NB4 (cell line): Measurements from ENCODE around the gene SLC9A6.

ENCODE experiments used
- MYC ChIP-seq: IDR thresholded peaks from 2 replicates; pipeline ENCODE4 v1.6.1; 2011; ENCODE audit warnings: low read depth, low read length
- POLR2A ChIP-seq: IDR thresholded peaks from 2 replicates; pipeline ENCODE4 v1.6.1; 2011; ENCODE audit warnings: mild to moderate bottlenecking; ENCODE audit not compliant: insufficient read length; ENCODE audit errors: extremely low read depth
- TF ChIP-seq, protein P1 (sequence below): IDR thresholded peaks from one replicate; pipeline ENCODE4 v1.5.1; 2012; ENCODE audit warnings: low read depth, low read length
- TF ChIP-seq, protein P2 (sequence below): IDR thresholded peaks from 2 replicates; pipeline ENCODE4 v1.6.1; 2011; ENCODE audit warnings: low read depth, low read length

DNA sequence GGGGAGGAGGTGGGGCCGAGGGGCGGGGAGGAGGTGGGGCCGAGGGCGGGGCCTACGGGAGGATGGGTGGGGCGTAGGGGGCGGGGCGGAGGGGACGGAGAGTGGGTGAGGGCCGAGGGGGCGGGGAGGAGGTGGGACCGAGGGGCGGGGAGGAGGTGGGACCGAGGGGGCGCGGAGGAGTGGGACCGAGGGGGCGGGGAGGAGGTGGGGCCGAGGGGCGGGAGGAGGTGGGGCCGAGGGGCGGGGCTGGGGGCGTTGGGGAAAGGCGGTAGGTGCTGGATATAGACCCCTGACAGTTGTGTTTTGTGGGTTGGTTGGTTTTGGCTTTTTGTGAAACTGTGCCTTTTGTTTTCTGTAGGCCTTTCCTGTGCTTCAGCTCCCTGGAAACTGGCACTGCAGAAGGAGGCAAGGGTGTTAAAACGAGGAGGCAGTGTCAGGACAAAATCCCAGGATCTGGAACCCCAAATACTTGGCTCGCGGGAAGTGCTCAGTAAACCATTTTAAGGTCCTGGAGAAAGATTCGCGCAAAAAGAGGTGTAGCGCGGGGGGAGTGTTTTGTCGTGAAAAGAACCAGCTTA, 10.9 kb upstream of the SLC9A6 start:
- TF ChIP-seq, protein P1, sequence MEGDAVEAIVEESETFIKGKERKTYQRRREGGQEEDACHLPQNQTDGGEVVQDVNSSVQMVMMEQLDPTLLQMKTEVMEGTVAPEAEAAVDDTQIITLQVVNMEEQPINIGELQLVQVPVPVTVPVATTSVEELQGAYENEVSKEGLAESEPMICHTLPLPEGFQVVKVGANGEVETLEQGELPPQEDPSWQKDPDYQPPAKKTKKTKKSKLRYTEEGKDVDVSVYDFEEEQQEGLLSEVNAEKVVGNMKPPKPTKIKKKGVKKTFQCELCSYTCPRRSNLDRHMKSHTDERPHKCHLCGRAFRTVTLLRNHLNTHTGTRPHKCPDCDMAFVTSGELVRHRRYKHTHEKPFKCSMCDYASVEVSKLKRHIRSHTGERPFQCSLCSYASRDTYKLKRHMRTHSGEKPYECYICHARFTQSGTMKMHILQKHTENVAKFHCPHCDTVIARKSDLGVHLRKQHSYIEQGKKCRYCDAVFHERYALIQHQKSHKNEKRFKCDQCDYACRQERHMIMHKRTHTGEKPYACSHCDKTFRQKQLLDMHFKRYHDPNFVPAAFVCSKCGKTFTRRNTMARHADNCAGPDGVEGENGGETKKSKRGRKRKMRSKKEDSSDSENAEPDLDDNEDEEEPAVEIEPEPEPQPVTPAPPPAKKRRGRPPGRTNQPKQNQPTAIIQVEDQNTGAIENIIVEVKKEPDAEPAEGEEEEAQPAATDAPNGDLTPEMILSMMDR = no peak
- TF ChIP-seq POLR2A (no peak), MYC (no peak)
- TF ChIP-seq, protein P2, sequence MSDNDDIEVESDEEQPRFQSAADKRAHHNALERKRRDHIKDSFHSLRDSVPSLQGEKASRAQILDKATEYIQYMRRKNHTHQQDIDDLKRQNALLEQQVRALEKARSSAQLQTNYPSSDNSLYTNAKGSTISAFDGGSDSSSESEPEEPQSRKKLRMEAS = no peak
